PC-3 (cell line): ENCODE data around the gene GMDS.

Source experiments
- EZH2 ChIP-seq: fragments of 300-600 bp; sonication (generic); IDR thresholded peaks from one replicate; pipeline ENCODE4 v1.6.1; 2017; ENCODE audit warnings: antibody characterized with exemption, mild to moderate bottlenecking, low read length; ENCODE audit not compliant: unreplicated experiment
- TF ChIP-seq, protein P1 (sequence below): fragments of 300-600 bp; sonication (generic); conservative IDR thresholded peaks from 2 replicates; pipeline ENCODE4 v1.5.1; 2017; ENCODE audit warnings: antibody characterized with exemption, low read depth, mild to moderate bottlenecking, low read length

GRCh38 chr6:1854296-1854695 is 391.1 kb downstream of the GMDS start:
- TF ChIP-seq, protein P1, sequence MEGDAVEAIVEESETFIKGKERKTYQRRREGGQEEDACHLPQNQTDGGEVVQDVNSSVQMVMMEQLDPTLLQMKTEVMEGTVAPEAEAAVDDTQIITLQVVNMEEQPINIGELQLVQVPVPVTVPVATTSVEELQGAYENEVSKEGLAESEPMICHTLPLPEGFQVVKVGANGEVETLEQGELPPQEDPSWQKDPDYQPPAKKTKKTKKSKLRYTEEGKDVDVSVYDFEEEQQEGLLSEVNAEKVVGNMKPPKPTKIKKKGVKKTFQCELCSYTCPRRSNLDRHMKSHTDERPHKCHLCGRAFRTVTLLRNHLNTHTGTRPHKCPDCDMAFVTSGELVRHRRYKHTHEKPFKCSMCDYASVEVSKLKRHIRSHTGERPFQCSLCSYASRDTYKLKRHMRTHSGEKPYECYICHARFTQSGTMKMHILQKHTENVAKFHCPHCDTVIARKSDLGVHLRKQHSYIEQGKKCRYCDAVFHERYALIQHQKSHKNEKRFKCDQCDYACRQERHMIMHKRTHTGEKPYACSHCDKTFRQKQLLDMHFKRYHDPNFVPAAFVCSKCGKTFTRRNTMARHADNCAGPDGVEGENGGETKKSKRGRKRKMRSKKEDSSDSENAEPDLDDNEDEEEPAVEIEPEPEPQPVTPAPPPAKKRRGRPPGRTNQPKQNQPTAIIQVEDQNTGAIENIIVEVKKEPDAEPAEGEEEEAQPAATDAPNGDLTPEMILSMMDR = no peak
- TF ChIP-seq EZH2 = no peak
